GM12878 (cell line): ENCODE measurements around the gene CNTNAP5.

ENCODE experiments used
- CBX3 ChIP-seq: fragments of 200-600 bp; sonication (generic); IDR thresholded peaks from 2 replicates; pipeline ENCODE4 v1.6.1; 2016; ENCODE audit warnings: low read depth, borderline replicate concordance
- ESRRA ChIP-seq: IDR thresholded peaks from 2 replicates; pipeline ENCODE4 v1.6.1; 2012; ENCODE audit warnings: mild to moderate bottlenecking, low read length, improper control_type of control experiment
- FOS ChIP-seq: IDR thresholded peaks from 3 replicates; pipeline ENCODE4 v1.6.1; 2011; ENCODE audit warnings: borderline replicate concordance; ENCODE audit not compliant: insufficient read length; ENCODE audit errors: extremely low read depth
- HCFC1 ChIP-seq: fragments of 150-350 bp; IDR thresholded peaks from 2 replicates; pipeline ENCODE4 v1.6.1; 2014; ENCODE audit warnings: low read length
- HDAC6 ChIP-seq: fragments of 200-600 bp; sonication (generic); IDR thresholded peaks from one replicate; pipeline ENCODE4 v1.8.0; 2017; ENCODE audit warnings: antibody characterized with exemption; ENCODE audit not compliant: unreplicated experiment
- NFYB ChIP-seq: IDR thresholded peaks from 2 replicates; pipeline ENCODE4 v1.6.1; 2011; ENCODE audit warnings: low read depth, mild to moderate bottlenecking, low read length, improper control_type of control experiment, moderate library complexity; ENCODE audit not compliant: insufficient read depth
- NR2C2 ChIP-seq: IDR thresholded peaks from 2 replicates; pipeline ENCODE4 v1.6.1; 2011; ENCODE audit warnings: borderline replicate concordance, low read depth; ENCODE audit not compliant: control insufficient read depth, insufficient read length
- POLR2A ChIP-seq: IDR thresholded peaks from 2 replicates; pipeline ENCODE4 v1.6.1; 2011; ENCODE audit warnings: low read depth, mild to moderate bottlenecking, low read length
- TCF12 ChIP-seq: IDR thresholded peaks from 2 replicates; pipeline ENCODE4 v1.6.1; 2011; ENCODE audit warnings: low read depth, mild to moderate bottlenecking, low read length
- ZZZ3 ChIP-seq: IDR thresholded peaks from 2 replicates; pipeline ENCODE4 v1.6.1; 2011; ENCODE audit warnings: low read depth; ENCODE audit not compliant: control insufficient read depth, insufficient read length
- TF ChIP-seq, protein P1 (sequence below): IDR thresholded peaks from 2 replicates; pipeline ENCODE4 v1.6.1; 2011; ENCODE audit warnings: low read depth, low read length, improper control_type of control experiment, borderline replicate concordance

GRCh38 chr2:124535816-124536215 lies 510.7 kb downstream of the CNTNAP5 start:
- TF ChIP-seq FOS (no peak), HCFC1 (no peak), CBX3 (no peak), POLR2A (no peak), ZZZ3 (no peak), ESRRA (no peak), HDAC6 (no peak), TCF12 (no peak), NR2C2 (no peak), NFYB (no peak)
- TF ChIP-seq, protein P1, sequence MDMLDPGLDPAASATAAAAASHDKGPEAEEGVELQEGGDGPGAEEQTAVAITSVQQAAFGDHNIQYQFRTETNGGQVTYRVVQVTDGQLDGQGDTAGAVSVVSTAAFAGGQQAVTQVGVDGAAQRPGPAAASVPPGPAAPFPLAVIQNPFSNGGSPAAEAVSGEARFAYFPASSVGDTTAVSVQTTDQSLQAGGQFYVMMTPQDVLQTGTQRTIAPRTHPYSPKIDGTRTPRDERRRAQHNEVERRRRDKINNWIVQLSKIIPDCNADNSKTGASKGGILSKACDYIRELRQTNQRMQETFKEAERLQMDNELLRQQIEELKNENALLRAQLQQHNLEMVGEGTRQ, result no peak
